Suprapubic skin (tissue), 4 donors: ENCODE measurements around the gene RHOXF2B. TPM values are rescaled to one million over a fixed set of nuclear protein-coding genes. Genes with fewer than 3 reads are reported as not detected.
"Not testable (repeated sequence)": the region's sequence is repeated elsewhere in the genome, so short reads cannot be mapped to it uniquely, and the experiment has no call there.

Experiments
- DNase-seq, 2 donors: peaks; one replicate each; pipeline ENCODE4 v3.0.0-alpha.2; 2019; ENCODE audit warnings: low spot score in 2 of 2
- H3K27ac ChIP-seq: fragments of 200-600 bp; sonication (generic); one replicate; pipeline ENCODE4 v1.5.1; 2019
- H3K27me3 ChIP-seq: fragments of 200-600 bp; sonication (generic); one replicate; pipeline ENCODE4 v1.5.1; 2019
- H3K36me3 ChIP-seq: fragments of 200-600 bp; sonication (generic); one replicate; pipeline ENCODE4 v1.5.1; 2019
- H3K4me1 ChIP-seq: fragments of 200-600 bp; sonication (generic); one replicate; pipeline ENCODE4 v1.5.1; 2019
- H3K4me3 ChIP-seq: fragments of 200-600 bp; sonication (generic); one replicate; pipeline ENCODE4 v1.5.1; 2019; ENCODE audit warnings: mild to moderate bottlenecking
- H3K9me3 ChIP-seq: fragments of 200-600 bp; sonication (generic); one replicate; pipeline ENCODE4 v1.5.1; 2019
- EP300 ChIP-seq: sonication (generic); formaldehyde crosslinking; IDR thresholded peaks from one replicate; pipeline ENCODE4 v1.6.1; 2017; ENCODE audit warnings: antibody characterized with exemption
- POLR2A ChIP-seq, 2 donors: fragments of 450-650 bp; IDR thresholded peaks; one replicate each; pipeline ENCODE4 v1.6.1; 2017; ENCODE audit warnings: antibody characterized with exemption in 2 of 2, mild to moderate bottlenecking in 2 of 2, moderate library complexity in 2 of 2
- POLR2AphosphoS5 ChIP-seq, 3 donors: sonication (generic); formaldehyde crosslinking; IDR thresholded peaks; one replicate each; pipeline ENCODE4 v1.6.1; 2017; ENCODE audit warnings: antibody characterized with exemption in 3 of 3
- WGBS: methylation state at CpG from one replicate; pipeline ENCODE4 v1.1.5; 2018; 5-methylcytosine and 5-hydroxymethylcytosine counted together
- total RNA-seq, 4 donors: library from RNA; depleted of rRNA; stranded (reverse); fragments of >200 nt; gene quantifications; one replicate each; pipeline ENCODE4 v1.1.0, GENCODE V29; 2016
- TF ChIP-seq, protein P1 (sequence below), 2 donors: fragments of 200-600 bp in 1 of 2; fragments of 450-650 bp in 1 of 2; sonication (generic) in 1 of 2; IDR thresholded peaks; one replicate each; pipeline ENCODE4 v1.5.1; 2016 to 2019; ENCODE audit warnings: antibody characterized with exemption in 2 of 2, mild to moderate bottlenecking in 1 of 2, moderate library complexity in 1 of 2

Gene RHOXF2B
- not detected for total RNA-seq

DNA sequence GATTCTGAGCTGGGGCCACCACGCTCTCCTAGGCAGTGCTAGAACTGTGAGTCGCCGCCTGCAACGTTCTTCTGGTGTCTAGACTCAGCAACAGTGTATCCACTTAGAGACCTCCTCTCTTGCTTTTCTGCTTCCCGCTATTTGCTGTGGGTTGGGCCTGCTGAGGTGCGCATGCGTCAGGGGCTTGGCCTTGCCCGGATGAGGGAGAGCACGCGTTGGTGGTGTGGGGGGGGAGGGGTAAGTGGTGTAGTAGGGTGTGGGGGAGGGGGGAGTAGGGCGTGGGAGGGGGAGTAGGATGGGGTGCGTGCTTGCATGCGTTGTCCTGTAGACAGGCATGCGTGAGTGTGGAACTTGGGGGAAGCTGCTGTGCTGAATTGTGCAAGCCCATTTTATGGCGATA is at the start of gene RHOXF2B:
RHOXF2B (minus strand) TSS at position 101 of the 400 bp plus-strand sequence. CDS start 138 bp downstream, outside the sequence.
- no CpG with 5 or more reads among the region's 15 CpGs for WGBS

GRCh38 chrX:120125444-120125843 is 48.0 kb upstream of the RHOXF2B start:
- DNase-seq: no peak
- Histone ChIP-seq H3K4me3 (no peak overlapping the region), H3K27me3 (no peaks in the 10 kb centered on the region), H3K36me3 (no peaks in the 10 kb centered on the region), H3K27ac (no peak overlapping the region), H3K9me3 (no peaks in the 10 kb centered on the region), H3K4me1 (no peaks in the 10 kb centered on the region)
- 79% methylated on average over 3 of the region's 3 CpGs for whole genome bisulfite sequencing
- no peak for TF ChIP-seq POLR2A (IDR thresholded peaks at IDR 0.05)
- no peak for TF ChIP-seq POLR2AphosphoS5 (IDR thresholded peaks at IDR 0.05)
- no peak for TF ChIP-seq EP300
- TF ChIP-seq, protein P1, sequence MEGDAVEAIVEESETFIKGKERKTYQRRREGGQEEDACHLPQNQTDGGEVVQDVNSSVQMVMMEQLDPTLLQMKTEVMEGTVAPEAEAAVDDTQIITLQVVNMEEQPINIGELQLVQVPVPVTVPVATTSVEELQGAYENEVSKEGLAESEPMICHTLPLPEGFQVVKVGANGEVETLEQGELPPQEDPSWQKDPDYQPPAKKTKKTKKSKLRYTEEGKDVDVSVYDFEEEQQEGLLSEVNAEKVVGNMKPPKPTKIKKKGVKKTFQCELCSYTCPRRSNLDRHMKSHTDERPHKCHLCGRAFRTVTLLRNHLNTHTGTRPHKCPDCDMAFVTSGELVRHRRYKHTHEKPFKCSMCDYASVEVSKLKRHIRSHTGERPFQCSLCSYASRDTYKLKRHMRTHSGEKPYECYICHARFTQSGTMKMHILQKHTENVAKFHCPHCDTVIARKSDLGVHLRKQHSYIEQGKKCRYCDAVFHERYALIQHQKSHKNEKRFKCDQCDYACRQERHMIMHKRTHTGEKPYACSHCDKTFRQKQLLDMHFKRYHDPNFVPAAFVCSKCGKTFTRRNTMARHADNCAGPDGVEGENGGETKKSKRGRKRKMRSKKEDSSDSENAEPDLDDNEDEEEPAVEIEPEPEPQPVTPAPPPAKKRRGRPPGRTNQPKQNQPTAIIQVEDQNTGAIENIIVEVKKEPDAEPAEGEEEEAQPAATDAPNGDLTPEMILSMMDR (IDR thresholded peaks at IDR 0.05): no peak

More for the DNA sequence above, at the start of gene RHOXF2B:
- H3K36me3 ChIP-seq, DNase-seq, H3K27ac ChIP-seq, H3K4me3 ChIP-seq, H3K9me3 ChIP-seq, H3K4me1 ChIP-seq, H3K27me3 ChIP-seq: not testable (repeated sequence)

DNA sequence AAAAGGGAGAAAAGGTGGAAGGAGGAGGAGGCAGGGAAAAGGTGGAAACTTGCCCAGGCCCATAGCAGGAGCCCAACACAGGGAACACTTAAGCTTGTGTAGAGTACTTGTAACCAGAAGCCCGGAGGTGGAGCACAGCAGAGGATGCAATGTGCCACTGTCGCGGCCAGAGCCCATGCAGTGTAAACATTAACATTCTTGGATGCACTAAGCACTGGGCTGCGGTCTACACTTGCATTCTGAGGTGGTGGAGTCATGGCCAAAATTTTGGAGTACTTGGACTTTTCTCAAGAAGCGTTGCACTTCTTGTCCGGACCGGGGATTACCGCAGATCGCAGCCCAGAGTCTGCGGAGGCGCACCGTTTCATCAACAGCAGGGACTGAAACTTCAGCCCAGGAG is 42.7 kb upstream of the RHOXF2B start:
- H3K27me3 ChIP-seq: no peaks in the 10 kb centered on the region
- no peak overlapping the region for H3K27ac ChIP-seq
- H3K4me3 ChIP-seq: no peak overlapping the region
- WGBS: 77% methylated on average over 12 of the region's 12 CpGs
- no peaks in the 10 kb centered on the region for H3K9me3 ChIP-seq
- H3K4me1 ChIP-seq: no peaks in the 10 kb centered on the region
- DNase-seq: no peak
- TF ChIP-seq EP300 (no peak), POLR2A (IDR thresholded peaks at IDR 0.05) (no peak), POLR2AphosphoS5 (IDR thresholded peaks at IDR 0.05) (no peak)
- TF ChIP-seq, protein P1 (IDR thresholded peaks at IDR 0.05): no peak
- no peaks in the 10 kb centered on the region for H3K36me3 ChIP-seq

GRCh38 chrX:120115438-120115963 is 38.0 kb upstream of the RHOXF2B start, which contains the start of gene RHOXF1:
TSS of gene RHOXF1 (minus strand) at chrX:120115913. CDS start at chrX:120115862, 51 bp downstream.
- no peak for DNase-seq
- no peak within 1 kb of the TSS for H3K4me3 ChIP-seq
- no peaks in the 10 kb centered on the region for H3K9me3 ChIP-seq
- no peaks in the 10 kb centered on the region for H3K36me3 ChIP-seq
- 91% methylated on average over 20 of the region's 35 CpGs for WGBS
- H3K4me1 ChIP-seq: no peaks in the 10 kb centered on the region
- no peaks in the 10 kb centered on the region for H3K27me3 ChIP-seq
- H3K27ac ChIP-seq: no peak within 1 kb of the TSS
- TF ChIP-seq POLR2A (IDR thresholded peaks at IDR 0.05) (no peak), EP300 (no peak), POLR2AphosphoS5 (IDR thresholded peaks at IDR 0.05) (no peak)
- TF ChIP-seq, protein P1 (IDR thresholded peaks at IDR 0.05): no peak

GRCh38 chrX:120111611-120112010 is 34.1 kb upstream of the RHOXF2B start:
- no peaks in the 10 kb centered on the region for H3K36me3 ChIP-seq
- H3K27me3 ChIP-seq: no peaks in the 10 kb centered on the region
- DNase-seq: no peak
- no peaks in the 10 kb centered on the region for H3K4me1 ChIP-seq
- no peak for TF ChIP-seq POLR2A (IDR thresholded peaks at IDR 0.05)
- TF ChIP-seq, protein P1 (IDR thresholded peaks at IDR 0.05): no peak
- no peak for TF ChIP-seq EP300
- TF ChIP-seq POLR2AphosphoS5 (IDR thresholded peaks at IDR 0.05): no peak
- no peak overlapping the region for H3K27ac ChIP-seq
- no peak overlapping the region for H3K4me3 ChIP-seq
- no peaks in the 10 kb centered on the region for H3K9me3 ChIP-seq

- H3K27me3 ChIP-seq: no peaks in the 10 kb centered on the region
- 65% methylated on average over 1 of the region's 1 CpG for WGBS
- no peaks in the 10 kb centered on the region for H3K9me3 ChIP-seq
- no peak overlapping the region for H3K4me3 ChIP-seq
- TF ChIP-seq POLR2A (IDR thresholded peaks at IDR 0.05): no peak
- no peak for TF ChIP-seq EP300
- TF ChIP-seq, protein P1 (IDR thresholded peaks at IDR 0.05): no peak
- no peak for TF ChIP-seq POLR2AphosphoS5 (IDR thresholded peaks at IDR 0.05)
- H3K27ac ChIP-seq: no peak overlapping the region
- no peaks in the 10 kb centered on the region for H3K4me1 ChIP-seq
- no peak for DNase-seq
- no peaks in the 10 kb centered on the region for H3K36me3 ChIP-seq
Observed at GRCh38 chrX:120109378-120109777, 31.9 kb upstream of the RHOXF2B start.

DNA sequence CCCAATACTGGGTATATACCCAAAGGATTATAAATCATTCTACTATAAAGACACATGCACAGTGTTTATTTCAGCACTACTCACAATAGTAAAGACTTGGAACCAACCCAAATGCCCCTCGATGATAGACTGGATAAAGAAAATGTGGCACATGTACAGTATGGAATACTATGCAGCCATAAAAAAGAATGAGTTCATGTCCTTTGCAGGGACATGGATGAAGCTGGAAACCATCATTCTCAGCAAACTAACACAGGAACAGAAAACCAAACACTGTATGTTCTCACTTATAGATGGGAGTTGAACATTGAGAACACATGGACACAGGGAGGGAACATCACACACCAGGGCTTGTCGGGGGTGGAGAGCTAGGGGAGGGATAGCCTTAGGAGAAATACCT is 27.2 kb upstream of the RHOXF2B start:
- H3K4me1 ChIP-seq, H3K27ac ChIP-seq, H3K27me3 ChIP-seq, H3K9me3 ChIP-seq, DNase-seq, H3K4me3 ChIP-seq, H3K36me3 ChIP-seq: not testable (repeated sequence)
- 92% methylated on average over 2 of the region's 2 CpGs for WGBS

DNA sequence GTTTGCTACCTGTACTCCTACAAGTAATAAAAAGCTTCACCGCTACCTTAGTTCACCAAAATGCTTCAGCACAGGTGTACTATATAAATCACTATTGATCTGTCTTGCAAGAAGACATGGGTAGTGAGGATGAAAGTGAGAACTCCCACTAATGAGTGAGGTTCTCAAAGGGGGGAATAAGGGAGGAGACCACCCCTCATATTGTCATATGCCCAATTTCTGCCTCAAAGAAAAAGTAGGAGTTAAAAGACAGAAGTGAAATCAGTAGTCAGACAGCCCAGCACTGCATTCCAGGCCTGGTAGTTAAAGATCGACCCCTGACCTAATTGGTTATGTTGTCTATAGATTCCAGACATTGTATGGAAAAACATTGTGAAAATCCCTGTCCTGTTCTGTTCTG is 23.6 kb upstream of the RHOXF2B start:
- H3K27ac ChIP-seq, H3K4me1 ChIP-seq, H3K9me3 ChIP-seq, DNase-seq, H3K36me3 ChIP-seq, H3K4me3 ChIP-seq, H3K27me3 ChIP-seq: not testable (repeated sequence)
- 88% methylated on average over 2 of the region's 2 CpGs for WGBS
